ENCODE results near the gene ENDOV. TPM values are rescaled to one million over a fixed set of nuclear protein-coding genes. Genes with fewer than 3 reads are reported as not detected.

ENDOV gene
- polyA plus RNA-seq, 1 experiment: 29.8 TPM

DNA sequence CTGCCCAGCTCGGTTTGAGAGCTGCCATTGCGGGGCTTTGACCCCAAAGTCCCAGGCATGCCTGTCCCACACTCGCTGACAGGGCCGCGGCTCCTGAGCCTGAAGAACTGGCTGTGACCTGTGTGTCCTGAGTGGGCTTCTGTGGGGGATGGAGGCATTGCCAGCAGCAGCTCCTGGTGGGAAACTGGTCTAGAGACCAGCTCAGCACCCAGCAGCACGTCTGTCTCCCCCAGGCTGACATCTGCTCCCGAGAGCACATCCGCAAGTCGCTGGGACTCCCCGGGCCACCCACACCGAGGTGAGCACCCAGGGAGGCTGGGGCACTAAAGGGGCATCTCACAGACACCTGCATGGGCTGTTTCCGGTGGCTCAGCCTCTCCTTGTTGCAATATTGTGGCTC lies 13.4 kb downstream of the ENDOV start:
- CTCF ChIA-PET: interaction anchor here (1.6 to 6.7 kb wide), 8 partner anchors 9 to 674 kb away, joined by 4 to 79 read pairs (median 10); partner anchors contain the start of gene ENDOV
- TF ChIP-seq CTCF (IDR thresholded peaks at IDR 0.05; ENCODE audit: insufficient read depth, low read depth, low read length): no peak
- POLR2A ChIA-PET: no interaction called here
- Histone ChIP-seq H3K4me3 (ENCODE audit: low read depth, low read length) (no peak overlapping the region), H3K36me3 (ENCODE audit: control insufficient read depth, insufficient read depth, low read length) (peaks cover 2% of the 10 kb centered on the region; the same call in 1 of the 2 replicates), H3K27me3 (ENCODE audit: control insufficient read depth, insufficient read depth, low read length) (no peaks in the 10 kb centered on the region)
- no peak for DNase-seq (ENCODE audit: low read depth)

DNA sequence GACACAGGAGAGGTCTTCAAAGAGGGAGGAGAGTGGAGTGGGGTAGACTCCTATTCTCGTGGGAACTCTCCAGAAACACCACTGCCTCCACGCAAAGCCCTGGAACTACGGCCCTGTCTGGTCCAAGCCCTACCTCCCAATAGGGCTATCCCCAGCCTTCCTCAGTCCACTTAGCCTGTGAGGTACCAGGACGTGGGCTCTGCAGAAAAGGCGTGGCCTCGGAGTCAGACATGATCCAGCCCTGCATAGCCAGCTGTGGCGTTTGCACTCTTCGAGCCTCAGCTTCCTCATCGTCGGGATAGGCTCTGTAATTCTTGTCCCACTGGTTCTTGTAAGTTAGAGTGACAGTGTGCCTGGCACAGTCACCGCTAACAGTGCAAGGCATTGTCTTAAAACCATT lies 13.8 kb downstream of the ENDOV start:
- Histone ChIP-seq H3K36me3 (ENCODE audit: control insufficient read depth, insufficient read depth, low read length) (peaks cover 2% of the 10 kb centered on the region; the same call in 1 of the 2 replicates), H3K27me3 (ENCODE audit: control insufficient read depth, insufficient read depth, low read length) (no peaks in the 10 kb centered on the region), H3K4me3 (ENCODE audit: low read depth, low read length) (no peak overlapping the region)
- no peak for DNase-seq (ENCODE audit: low read depth)
- POLR2A ChIA-PET: no interaction called here
- no peak for TF ChIP-seq CTCF (IDR thresholded peaks at IDR 0.05; ENCODE audit: insufficient read depth, low read depth, low read length)
- CTCF ChIA-PET: interaction anchor here (2.5 to 6.7 kb wide), 2 partner anchors 542 to 553 kb away, joined by 22 to 79 read pairs; no protein-coding TSS in a partner anchor

- CTCF ChIA-PET: interaction anchor here (6.7 kb wide), 1 partner anchor 552 kb away, joined by 79 read pairs; no protein-coding TSS in a partner anchor
- POLR2A ChIA-PET: no interaction called here
- DNase-seq (ENCODE audit: low read depth): no peak
Observed at GRCh38 chr17:80429356-80430275, 14.6 kb downstream of the ENDOV start.

DNA sequence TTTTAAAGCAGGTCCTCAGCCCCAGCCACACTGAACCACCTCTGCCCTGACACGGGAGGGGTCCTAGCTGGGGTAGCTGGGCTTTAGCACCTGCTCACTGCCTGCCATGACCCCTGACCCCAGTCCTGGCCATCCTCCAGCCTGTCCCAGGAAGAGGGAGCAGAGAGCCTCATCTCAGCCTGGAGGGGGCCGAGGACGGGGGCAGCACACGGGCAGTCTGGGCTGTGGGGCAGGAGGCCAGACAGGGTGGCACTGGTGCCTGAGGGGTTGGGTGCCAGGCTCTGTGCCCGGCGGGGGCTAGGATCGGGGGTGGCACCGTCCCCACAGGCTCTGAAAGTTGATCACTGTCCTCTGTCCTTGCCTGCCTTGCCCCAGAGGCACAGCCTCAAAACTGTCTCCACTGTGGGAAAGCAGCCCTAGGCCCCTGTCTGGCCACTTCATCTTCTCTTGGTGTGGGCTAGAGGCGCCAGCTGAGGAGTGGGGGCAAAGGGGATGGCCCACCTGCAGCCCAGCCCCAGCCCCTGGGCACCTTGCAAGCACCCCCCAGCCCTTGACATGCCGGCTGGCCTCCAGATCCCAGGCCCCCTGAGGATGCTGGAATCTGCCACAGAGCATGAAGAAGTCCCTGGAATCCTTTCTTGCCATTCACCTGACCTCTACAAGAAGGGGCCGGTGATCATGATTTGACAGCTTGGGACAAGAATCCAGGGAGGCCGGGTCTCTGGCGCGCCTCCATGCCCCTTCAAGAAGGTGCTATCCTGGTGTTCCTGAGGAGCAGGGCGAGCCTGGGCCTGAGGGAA lies 15.7 kb downstream of the ENDOV start:
- no peaks in the 10 kb centered on the region for H3K27me3 ChIP-seq (ENCODE audit: control insufficient read depth, insufficient read depth, low read length)
- ChIA-PET CTCF (no interaction called here), POLR2A (no interaction called here)
- no peak for TF ChIP-seq CTCF (IDR thresholded peaks at IDR 0.05; ENCODE audit: insufficient read depth, low read depth, low read length)
- DNase-seq (ENCODE audit: low read depth): no peak
- H3K36me3 ChIP-seq (ENCODE audit: control insufficient read depth, insufficient read depth, low read length): peaks cover 2% of the 10 kb centered on the region; the same call in 1 of the 2 replicates
- H3K4me3 ChIP-seq (ENCODE audit: low read depth, low read length): no peak overlapping the region

More at GRCh38 chr17:80429356-80430275, 14.6 kb downstream of the ENDOV start:
- peaks cover 2% of the 10 kb centered on the region; the same call in 1 of the 2 replicates for H3K36me3 ChIP-seq (ENCODE audit: control insufficient read depth, insufficient read depth, low read length)
- no peaks in the 10 kb centered on the region for H3K27me3 ChIP-seq (ENCODE audit: control insufficient read depth, insufficient read depth, low read length)
- TF ChIP-seq CTCF (IDR thresholded peaks at IDR 0.05; ENCODE audit: insufficient read depth, low read depth, low read length): no peak
- H3K4me3 ChIP-seq (ENCODE audit: low read depth, low read length): no peak overlapping the region

Measured in BJ (cell line).